ENCODE data around the gene CADM4. TPM values are rescaled to one million over a fixed set of nuclear protein-coding genes. Genes with fewer than 3 reads are reported as not detected.

The CADM4 gene
- total RNA-seq, 6 experiments from 2014 or later = 2.2 to 4.7 (median 3.7) TPM

DNA sequence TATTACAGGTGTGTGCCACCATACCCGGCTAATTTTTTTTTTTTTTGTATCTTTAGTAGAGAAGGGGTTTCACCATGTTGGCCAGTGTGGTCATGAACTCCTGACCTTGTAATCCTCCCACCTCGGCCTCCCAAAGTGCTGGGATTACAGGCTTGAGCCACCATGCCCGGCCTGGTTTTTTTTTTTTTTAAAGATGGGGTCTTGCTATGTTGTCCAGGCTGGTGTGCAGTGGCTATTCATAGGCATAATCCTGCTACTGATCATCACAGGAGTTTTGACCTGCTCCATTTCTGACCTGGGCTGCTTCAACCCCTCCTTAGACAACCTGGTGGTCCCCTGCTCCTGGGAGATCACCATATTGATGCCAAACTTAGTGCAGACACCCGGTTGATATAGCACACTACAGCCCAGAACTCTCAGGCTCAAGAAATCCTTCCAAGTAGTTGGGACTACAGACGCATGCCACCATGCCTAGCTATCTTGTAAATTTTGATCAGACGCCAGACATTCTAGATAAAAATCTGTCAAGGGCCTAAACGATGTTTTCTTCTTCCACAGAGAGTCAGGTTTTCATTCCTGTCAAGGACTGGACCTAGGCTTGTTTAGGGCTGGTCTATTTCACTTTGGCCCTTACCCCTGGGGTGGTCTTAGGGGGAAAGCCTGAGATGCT is 20.8 kb upstream of the CADM4 start:
- 84% methylated on average over 5 of the region's 7 CpGs for WGBS (ENCODE audit: insufficient coverage, low coverage, low lambda C conversion rate, missing lambda C conversion rate)
- H3K9me3 ChIP-seq = no peaks in the 10 kb centered on the region

DNA sequence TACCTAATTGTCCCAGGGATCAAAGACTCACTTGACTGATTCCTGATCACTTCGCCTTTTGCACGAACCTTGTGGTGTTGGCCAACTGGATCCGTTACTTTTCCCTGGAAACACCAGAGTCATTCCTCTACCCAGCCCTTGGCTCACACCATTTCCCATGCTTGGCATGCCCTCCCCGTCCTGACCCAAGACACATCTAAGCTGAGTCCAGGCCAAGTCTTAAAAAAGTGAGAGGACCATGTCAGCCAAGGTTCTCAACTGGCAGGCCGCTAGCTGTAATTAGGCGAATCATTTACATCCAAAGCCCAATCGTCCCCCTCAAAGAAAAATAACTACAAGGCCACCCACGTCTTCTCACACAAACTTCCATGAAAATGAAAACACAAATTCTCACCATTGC is 18.8 kb upstream of the CADM4 start:
- Histone ChIP-seq H3K4me1 (no peaks in the 10 kb centered on the region), H3K36me3 (no peaks in the 10 kb centered on the region), H3K9me3 (no peaks in the 10 kb centered on the region), H3K4me3 (no peak overlapping the region), H3K27ac (no peak overlapping the region), H3K27me3 (no peaks in the 10 kb centered on the region)
- WGBS (ENCODE audit: insufficient coverage, low coverage, low lambda C conversion rate, missing lambda C conversion rate) = 80% methylated on average over 7 of the region's 8 CpGs
- intact Hi-C loops (cut with DNase I) = loop anchor here in 1 of 2 donors (10.0 kb wide), 1 partner anchor 104 kb away; no protein-coding TSS in a partner anchor
- ATAC-seq (no peak), DNase-seq (no peak)
- TF ChIP-seq, protein P1, sequence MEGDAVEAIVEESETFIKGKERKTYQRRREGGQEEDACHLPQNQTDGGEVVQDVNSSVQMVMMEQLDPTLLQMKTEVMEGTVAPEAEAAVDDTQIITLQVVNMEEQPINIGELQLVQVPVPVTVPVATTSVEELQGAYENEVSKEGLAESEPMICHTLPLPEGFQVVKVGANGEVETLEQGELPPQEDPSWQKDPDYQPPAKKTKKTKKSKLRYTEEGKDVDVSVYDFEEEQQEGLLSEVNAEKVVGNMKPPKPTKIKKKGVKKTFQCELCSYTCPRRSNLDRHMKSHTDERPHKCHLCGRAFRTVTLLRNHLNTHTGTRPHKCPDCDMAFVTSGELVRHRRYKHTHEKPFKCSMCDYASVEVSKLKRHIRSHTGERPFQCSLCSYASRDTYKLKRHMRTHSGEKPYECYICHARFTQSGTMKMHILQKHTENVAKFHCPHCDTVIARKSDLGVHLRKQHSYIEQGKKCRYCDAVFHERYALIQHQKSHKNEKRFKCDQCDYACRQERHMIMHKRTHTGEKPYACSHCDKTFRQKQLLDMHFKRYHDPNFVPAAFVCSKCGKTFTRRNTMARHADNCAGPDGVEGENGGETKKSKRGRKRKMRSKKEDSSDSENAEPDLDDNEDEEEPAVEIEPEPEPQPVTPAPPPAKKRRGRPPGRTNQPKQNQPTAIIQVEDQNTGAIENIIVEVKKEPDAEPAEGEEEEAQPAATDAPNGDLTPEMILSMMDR (IDR thresholded peaks at IDR 0.05) = no peak
- TF ChIP-seq POLR2A (IDR thresholded peaks at IDR 0.05) = no peak

More for the DNA sequence above, 20.8 kb upstream of the CADM4 start:
- Histone ChIP-seq H3K4me1 (no peaks in the 10 kb centered on the region), H3K4me3 (no peak overlapping the region), H3K27me3 (no peaks in the 10 kb centered on the region), H3K27ac (no peak overlapping the region), H3K36me3 (no peaks in the 10 kb centered on the region)
- no peak for DNase-seq
- intact Hi-C loops (cut with DNase I) = no loop called here
- TF ChIP-seq, protein P1 (IDR thresholded peaks at IDR 0.05) = no peak
- no peak for TF ChIP-seq POLR2A (IDR thresholded peaks at IDR 0.05)
- no peak for ATAC-seq

DNA sequence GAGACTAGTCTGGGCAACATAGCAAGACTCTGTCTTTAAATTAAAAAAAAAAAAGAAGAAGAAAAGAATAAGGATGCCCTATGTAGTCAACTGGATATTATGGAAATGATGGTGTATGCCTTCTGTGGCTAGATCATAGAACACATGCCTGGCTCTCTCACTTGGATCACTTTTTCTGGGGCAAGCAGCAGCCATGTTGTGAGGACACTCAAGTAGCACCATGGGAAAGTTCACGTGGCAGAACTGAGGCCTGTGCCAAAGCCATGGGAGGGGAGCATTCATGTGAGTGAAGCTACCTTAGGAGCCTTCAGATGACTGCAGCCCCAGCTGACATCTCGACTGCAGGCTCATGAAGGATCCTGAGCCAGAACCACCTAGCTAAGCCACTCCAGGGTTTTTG is 18.4 kb upstream of the CADM4 start:
- TF ChIP-seq POLR2A (IDR thresholded peaks at IDR 0.05) = no peak
- TF ChIP-seq, protein P1 (IDR thresholded peaks at IDR 0.05) = no peak
- ATAC-seq (no peak), DNase-seq (no peak)
- intact Hi-C loops (cut with DNase I) = loop anchor here in 1 of 2 donors (10.0 kb wide), 1 partner anchor 103 kb away; no protein-coding TSS in a partner anchor
- Histone ChIP-seq H3K4me1 (no peaks in the 10 kb centered on the region), H3K9me3 (no peaks in the 10 kb centered on the region), H3K27me3 (no peaks in the 10 kb centered on the region), H3K27ac (no peak overlapping the region), H3K36me3 (no peaks in the 10 kb centered on the region), H3K4me3 (no peak overlapping the region)
- no CpG with 5 or more reads among the region's 2 CpGs for WGBS (ENCODE audit: insufficient coverage, low coverage, low lambda C conversion rate, missing lambda C conversion rate)

DNA sequence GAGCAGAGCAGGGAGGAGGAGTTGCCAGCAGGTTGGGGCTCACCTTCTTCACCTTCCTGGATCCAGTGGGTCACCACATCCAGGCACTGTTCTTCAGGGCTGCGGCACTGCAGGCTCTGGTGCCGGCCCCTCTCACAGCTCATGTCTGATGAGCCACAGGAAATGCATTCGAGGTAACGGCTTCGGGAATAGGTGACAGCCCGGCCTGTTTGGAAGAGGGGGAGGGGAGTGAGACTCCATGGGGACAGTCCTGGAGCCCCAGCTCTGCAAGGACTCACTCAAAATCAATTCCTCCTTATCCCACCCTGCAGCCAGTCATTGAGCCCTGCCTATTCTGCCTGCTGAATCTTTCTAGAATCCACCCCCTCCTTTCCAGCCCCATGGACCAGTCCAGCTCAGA is 16.8 kb upstream of the CADM4 start:
- intact Hi-C loops (cut with DNase I) = loop anchor here in 1 of 2 donors (10.0 kb wide), 1 partner anchor 102 kb away; no protein-coding TSS in a partner anchor

More for the DNA sequence above, 16.8 kb upstream of the CADM4 start:
- Histone ChIP-seq H3K27ac (no peak overlapping the region), H3K9me3 (no peaks in the 10 kb centered on the region), H3K4me3 (no peak overlapping the region), H3K36me3 (no peaks in the 10 kb centered on the region), H3K4me1 (peaks cover 0 to 6% (median 0%) of the 10 kb centered on the region in 4 donors), H3K27me3 (no peaks in the 10 kb centered on the region)
- TF ChIP-seq, protein P1 (IDR thresholded peaks at IDR 0.05) = no peak
- TF ChIP-seq POLR2A (IDR thresholded peaks at IDR 0.05) = no peak
- no peak for DNase-seq
- WGBS (ENCODE audit: insufficient coverage, low coverage, low lambda C conversion rate, missing lambda C conversion rate) = 0% methylated on average over 1 of the region's 6 CpGs
- no peak for ATAC-seq

All from right lobe of liver (tissue), 6 donors.